Measurements from ENCODE around the gene RALGPS1.
"Not testable (repeated sequence)": the region's sequence is repeated elsewhere in the genome, so short reads cannot be mapped to it uniquely, and the experiment has no call there.

RALGPS1 gene

GRCh38 chr9:127140842-127141675, 226.5 kb downstream of the RALGPS1 start:
- DNase-seq: no peak
- Histone ChIP-seq H3K4me1 (ENCODE audit: control extremely low read depth in 1 of 4, control insufficient read depth in 4 of 4, insufficient read depth in 4 of 4, low read length in 3 of 4) (no peaks in the 10 kb centered on the region), H3K27ac (ENCODE audit: insufficient read depth in 1 of 2, low read depth in 1 of 2, low read length in 2 of 2, poor library complexity in 1 of 2, severe bottlenecking in 2 of 2) (no peak overlapping the region), H3K4me3 (ENCODE audit: control insufficient read depth in 1 of 7, extremely low read depth in 1 of 7, insufficient read depth in 4 of 7, low read depth in 2 of 7, low read length in 6 of 7) (no peak overlapping the region), H3K27me3 (replicated peaks in 2 of 5; ENCODE audit: control insufficient read depth in 4 of 5, insufficient read depth in 5 of 5, low read length in 4 of 5) (peaks cover 0 to 8% (median 0%) of the 10 kb centered on the region in 5 experiments), H3K36me3 (ENCODE audit: control insufficient read depth in 4 of 4, insufficient read depth in 4 of 4, low read length in 3 of 4) (no peaks in the 10 kb centered on the region), H3K9me3 (ENCODE audit: control extremely low read depth in 1 of 5, control insufficient read depth in 4 of 5, insufficient read depth in 2 of 5, low read depth in 1 of 5, low read length in 4 of 5) (peaks cover 0 to 1% (median 0%) of the 10 kb centered on the region in 5 experiments)
- 97% methylated on average over 7 of the region's 9 CpGs for WGBS (ENCODE audit: insufficient coverage)
- ChIA-PET CTCF (no interaction called here), POLR2A (no interaction called here)

- CTCF ChIA-PET: no interaction called here
- POLR2A ChIA-PET: no interaction called here
- WGBS (ENCODE audit: insufficient coverage): 100% methylated on average over 3 of the region's 3 CpGs
These were observed 227.7 kb downstream of the RALGPS1 start for GRCh38 chr9:127142291-127142690.

GRCh38 chr9:127142931-127143464, 228.4 kb downstream of the RALGPS1 start:
- Histone ChIP-seq H3K4me1 (ENCODE audit: control extremely low read depth in 1 of 4, control insufficient read depth in 4 of 4, insufficient read depth in 4 of 4, low read length in 3 of 4) (no peaks in the 10 kb centered on the region), H3K9me3 (ENCODE audit: control extremely low read depth in 1 of 5, control insufficient read depth in 4 of 5, insufficient read depth in 2 of 5, low read depth in 1 of 5, low read length in 4 of 5) (peaks cover 0 to 2% (median 0%) of the 10 kb centered on the region in 5 experiments), H3K27ac (ENCODE audit: insufficient read depth in 1 of 2, low read depth in 1 of 2, low read length in 2 of 2, poor library complexity in 1 of 2, severe bottlenecking in 2 of 2) (no peak overlapping the region), H3K36me3 (ENCODE audit: control insufficient read depth in 4 of 4, insufficient read depth in 4 of 4, low read length in 3 of 4) (no peaks in the 10 kb centered on the region), H3K4me3 (ENCODE audit: control insufficient read depth in 1 of 7, extremely low read depth in 1 of 7, insufficient read depth in 4 of 7, low read depth in 2 of 7, low read length in 6 of 7) (no peak overlapping the region), H3K27me3 (replicated peaks in 2 of 5; ENCODE audit: control insufficient read depth in 4 of 5, insufficient read depth in 5 of 5, low read length in 4 of 5) (peaks cover 0 to 6% (median 0%) of the 10 kb centered on the region in 5 experiments)
- no CpG with 5 or more reads among the region's 2 CpGs for WGBS (ENCODE audit: insufficient coverage)
- DNase-seq: no peak
- CTCF ChIA-PET: no interaction called here
- POLR2A ChIA-PET: no interaction called here

More at GRCh38 chr9:127142291-127142690, 227.7 kb downstream of the RALGPS1 start:
- DNase-seq: no peak
- Histone ChIP-seq H3K9me3 (ENCODE audit: control extremely low read depth in 1 of 5, control insufficient read depth in 4 of 5, insufficient read depth in 2 of 5, low read depth in 1 of 5, low read length in 4 of 5) (peaks cover 0 to 2% (median 0%) of the 10 kb centered on the region in 5 experiments), H3K36me3 (ENCODE audit: control insufficient read depth in 4 of 4, insufficient read depth in 4 of 4, low read length in 3 of 4) (no peaks in the 10 kb centered on the region), H3K27me3 (replicated peaks in 2 of 5; ENCODE audit: control insufficient read depth in 4 of 5, insufficient read depth in 5 of 5, low read length in 4 of 5) (peaks cover 0 to 6% (median 0%) of the 10 kb centered on the region in 5 experiments), H3K4me1 (ENCODE audit: control extremely low read depth in 1 of 4, control insufficient read depth in 4 of 4, insufficient read depth in 4 of 4, low read length in 3 of 4) (no peaks in the 10 kb centered on the region), H3K4me3 (ENCODE audit: control insufficient read depth in 1 of 7, extremely low read depth in 1 of 7, insufficient read depth in 4 of 7, low read depth in 2 of 7, low read length in 6 of 7) (no peak overlapping the region), H3K27ac (ENCODE audit: insufficient read depth in 1 of 2, low read depth in 1 of 2, low read length in 2 of 2, poor library complexity in 1 of 2, severe bottlenecking in 2 of 2) (no peak overlapping the region)

GRCh38 chr9:127143920-127144465, 229.4 kb downstream of the RALGPS1 start:
- 100% methylated on average over 6 of the region's 8 CpGs for WGBS (ENCODE audit: insufficient coverage)
- H3K27ac ChIP-seq (ENCODE audit: insufficient read depth in 1 of 2, low read depth in 1 of 2, low read length in 2 of 2, poor library complexity in 1 of 2, severe bottlenecking in 2 of 2): no peak overlapping the region
- no peak for DNase-seq
- no peak overlapping the region for H3K4me3 ChIP-seq (ENCODE audit: control insufficient read depth in 1 of 7, extremely low read depth in 1 of 7, insufficient read depth in 4 of 7, low read depth in 2 of 7, low read length in 6 of 7)
- H3K4me1 ChIP-seq (ENCODE audit: control extremely low read depth in 1 of 4, control insufficient read depth in 4 of 4, insufficient read depth in 4 of 4, low read length in 3 of 4): no peaks in the 10 kb centered on the region
- H3K27me3 ChIP-seq (replicated peaks in 2 of 5; ENCODE audit: control insufficient read depth in 4 of 5, insufficient read depth in 5 of 5, low read length in 4 of 5): peaks cover 0 to 4% (median 0%) of the 10 kb centered on the region in 5 experiments
- ChIA-PET CTCF (interaction anchor here (0.8 kb wide), 1 partner anchor 25 kb away, joined by 3 read pairs; no protein-coding TSS in a partner anchor), POLR2A (no interaction called here)
- H3K9me3 ChIP-seq (ENCODE audit: control extremely low read depth in 1 of 5, control insufficient read depth in 4 of 5, insufficient read depth in 2 of 5, low read depth in 1 of 5, low read length in 4 of 5): peaks cover 0 to 2% (median 0%) of the 10 kb centered on the region in 5 experiments
- no peaks in the 10 kb centered on the region for H3K36me3 ChIP-seq (ENCODE audit: control insufficient read depth in 4 of 4, insufficient read depth in 4 of 4, low read length in 3 of 4)

GRCh38 chr9:127144670-127145445, 230.3 kb downstream of the RALGPS1 start:
- Histone ChIP-seq H3K27me3 (replicated peaks in 2 of 5; ENCODE audit: control insufficient read depth in 4 of 5, insufficient read depth in 5 of 5, low read length in 4 of 5) (peaks cover 0 to 4% (median 0%) of the 10 kb centered on the region in 5 experiments), H3K4me3 (ENCODE audit: control insufficient read depth in 1 of 7, extremely low read depth in 1 of 7, insufficient read depth in 4 of 7, low read depth in 2 of 7, low read length in 6 of 7) (no peak overlapping the region), H3K4me1 (ENCODE audit: control extremely low read depth in 1 of 4, control insufficient read depth in 4 of 4, insufficient read depth in 4 of 4, low read length in 3 of 4) (no peaks in the 10 kb centered on the region), H3K9me3 (ENCODE audit: control extremely low read depth in 1 of 5, control insufficient read depth in 4 of 5, insufficient read depth in 2 of 5, low read depth in 1 of 5, low read length in 4 of 5) (peaks cover 0 to 2% (median 0%) of the 10 kb centered on the region in 5 experiments), H3K27ac (ENCODE audit: insufficient read depth in 1 of 2, low read depth in 1 of 2, low read length in 2 of 2, poor library complexity in 1 of 2, severe bottlenecking in 2 of 2) (no peak overlapping the region), H3K36me3 (ENCODE audit: control insufficient read depth in 4 of 4, insufficient read depth in 4 of 4, low read length in 3 of 4) (no peaks in the 10 kb centered on the region)
- ChIA-PET POLR2A (no interaction called here), CTCF (no interaction called here)
- DNase-seq: no peak
- 100% methylated on average over 5 of the region's 8 CpGs for WGBS (ENCODE audit: insufficient coverage)

GRCh38 chr9:127146841-127147240, 232.3 kb downstream of the RALGPS1 start:
- H3K4me1 ChIP-seq (ENCODE audit: control extremely low read depth in 1 of 4, control insufficient read depth in 4 of 4, insufficient read depth in 4 of 4, low read length in 3 of 4); H3K27ac ChIP-seq (ENCODE audit: insufficient read depth in 1 of 2, low read depth in 1 of 2, low read length in 2 of 2, poor library complexity in 1 of 2, severe bottlenecking in 2 of 2); POLR2A ChIA-PET; H3K4me3 ChIP-seq (ENCODE audit: control insufficient read depth in 1 of 7, extremely low read depth in 1 of 7, insufficient read depth in 4 of 7, low read depth in 2 of 7, low read length in 6 of 7); H3K9me3 ChIP-seq (ENCODE audit: control extremely low read depth in 1 of 5, control insufficient read depth in 4 of 5, insufficient read depth in 2 of 5, low read depth in 1 of 5, low read length in 4 of 5); H3K36me3 ChIP-seq (ENCODE audit: control insufficient read depth in 4 of 4, insufficient read depth in 4 of 4, low read length in 3 of 4); DNase-seq; H3K27me3 ChIP-seq (replicated peaks in 2 of 5; ENCODE audit: control insufficient read depth in 4 of 5, insufficient read depth in 5 of 5, low read length in 4 of 5); CTCF ChIA-PET: not testable (repeated sequence)
